HEK293T (cell line): ENCODE data around the gene CD164L2.

Experiments used
- BHLHE40 ChIP-seq: fragments of 450-650 bp; IDR thresholded peaks from 2 replicates; pipeline ENCODE4 v1.6.1; 2016; ENCODE audit warnings: mild to moderate bottlenecking, moderate library complexity, borderline replicate concordance
- FOXK2 ChIP-seq: fragments of 450-650 bp; IDR thresholded peaks from 2 replicates; pipeline ENCODE4 v1.6.1; 2016; ENCODE audit warnings: mild to moderate bottlenecking
- FOXM1 ChIP-seq: fragments of 450-650 bp; IDR thresholded peaks from 2 replicates; pipeline ENCODE4 v1.6.1; 2017; ENCODE audit warnings: mild to moderate bottlenecking, borderline replicate concordance
- LEF1 ChIP-seq: fragments of 450-650 bp; IDR thresholded peaks from 2 replicates; pipeline ENCODE4 v1.6.1; 2017; ENCODE audit warnings: mild to moderate bottlenecking, borderline replicate concordance
- SP1 ChIP-seq: fragments of 450-650 bp; IDR thresholded peaks from 2 replicates; pipeline ENCODE4 v1.6.1; 2017
- ZNF384 ChIP-seq: fragments of 450-650 bp; IDR thresholded peaks from 2 replicates; pipeline ENCODE4 v1.6.1; 2016

GRCh38 chr1:27380766-27381733 lies 2.1 kb downstream of the CD164L2 start:
- TF ChIP-seq SP1 = no peak
- TF ChIP-seq BHLHE40 = no peak
- TF ChIP-seq LEF1 = no peak
- no peak for TF ChIP-seq FOXK2
- no peak for TF ChIP-seq FOXM1
- no peak for TF ChIP-seq ZNF384
